Ovary (tissue), 9 donors: Measurements from ENCODE around the gene ST7L. TPM values are rescaled to one million over a fixed set of nuclear protein-coding genes. Genes with fewer than 3 reads are reported as not detected.
"Not testable (repeated sequence)": the region's sequence is repeated elsewhere in the genome, so short reads cannot be mapped to it uniquely, and the experiment has no call there.

Experiments used
- DNase-seq, 5 donors: peaks; one replicate each; pipeline ENCODE4 v3.0.0-alpha.2; 2019 to 2020
- H3K27ac ChIP-seq, 2 donors: fragments of 200-600 bp; one replicate each; pipeline versions ENCODE4 v1.5.1 to v1.8.0; 2019 to 2022
- H3K27me3 ChIP-seq: fragments of 200-600 bp; one replicate; pipeline ENCODE4 v1.8.0; 2022
- H3K36me3 ChIP-seq: fragments of 200-600 bp; sonication (generic); one replicate; pipeline ENCODE4 v1.5.1; 2019
- H3K4me1 ChIP-seq: one replicate; pipeline ENCODE4 v1.8.1; 2013; ENCODE audit warnings: mild to moderate bottlenecking, moderate library complexity; ENCODE audit not compliant: insufficient read depth
- H3K4me3 ChIP-seq: fragments of 200-600 bp; sonication (generic); one replicate; pipeline ENCODE4 v1.5.1; 2017
- H3K9me3 ChIP-seq, 2 donors: fragments of 200-600 bp in 1 of 2; sonication (generic) in 1 of 2; one replicate each; pipeline versions ENCODE4 v1.5.1 to v1.8.1; 2013 to 2019; ENCODE audit warnings: mild to moderate bottlenecking in 1 of 2, moderate library complexity in 1 of 2
- CTCF ChIP-seq, 3 donors: fragments of 450-650 bp in 2 of 3; fragments of 200-600 bp in 1 of 3; IDR thresholded peaks; one replicate each; pipeline versions ENCODE4 v1.5.1 to v1.8.0; 2016 to 2022; ENCODE audit warnings: antibody characterized with exemption in 3 of 3, mild to moderate bottlenecking in 1 of 3
- EP300 ChIP-seq: sonication (generic); formaldehyde crosslinking; IDR thresholded peaks from one replicate; pipeline ENCODE4 v1.6.1; 2017; ENCODE audit warnings: antibody characterized with exemption
- POLR2A ChIP-seq: fragments of 450-650 bp; IDR thresholded peaks from one replicate; pipeline ENCODE4 v1.6.1; 2017; ENCODE audit warnings: antibody characterized with exemption, mild to moderate bottlenecking, moderate library complexity
- WGBS, 3 donors: extraction: QIAGEN DNeasy Blood & Tissue Kit in 1 of 3; methylation state at CpG; one replicate each; pipeline versions ENCODE4 v1.1.5 to v1.1.7; 2013 to 2017; 5-methylcytosine and 5-hydroxymethylcytosine counted together
- intact Hi-C, 4 donors: fragments of 100-400 bp; cut with DNase I; formaldehyde crosslinking; loops; one replicate each; pipeline versions ENCODE4 v1.11.0 to v1.15.1; 2022 to 2023
- polyA plus RNA-seq, 2 donors: library from polyadenylated mRNA; stranded (reverse); fragments of 200-250 nt in 1 of 2; fragments of 350-450 nt in 1 of 2; fragmentation: Illumina TruSeq in 1 of 2; extraction: RNeasy Lipid Tissue Mini Kit (QIAGEN cat#74804) in 1 of 2; gene quantifications; one replicate each; pipeline ENCODE4 v1.2.3, GENCODE V29; 2013 to 2014
- total RNA-seq, 7 donors: library from RNA; depleted of rRNA in 2 of 7; stranded (reverse); fragments of >200 nt in 2 of 7; fragmentation: NEBNext Ultra II Directional in 3 of 7; extraction: Animal tissue kit (Norgen Biotek cat#: 25700) in 3 of 7; gene quantifications; one replicate each; pipeline versions ENCODE4 v1.1.0 to v1.2.4, GENCODE V29; 2016 to 2023
- donor health status: DM: no; HTN: no; CAD: no; lungs with moderate emphysema.
- donor health status: DM: no; HTN: no; CAD: no.
- donor health status: Bipolar disorder and iron deficiency.
- donor health status: DM: yes; HTN: yes; CAD: no.
- donor health status: DM: no; HTN: no; CAD: no.
- donor health status: DM: yes; HTN: yes; CAD: no.

Gene ST7L
- total and polyA plus RNA-seq, 9 donors, result 12.5 to 32.0 (median 22.3) TPM

GRCh38 chr1:112629256-112629655 is 10.3 kb upstream of the ST7L start:
- Histone ChIP-seq H3K27ac (no peak overlapping the region), H3K9me3 (no peaks in the 10 kb centered on the region), H3K27me3 (no peaks in the 10 kb centered on the region), H3K4me1 (peaks cover 2% of the 10 kb centered on the region), H3K4me3 (no peak overlapping the region), H3K36me3 (no peaks in the 10 kb centered on the region)
- no peak for TF ChIP-seq EP300
- no peak for TF ChIP-seq POLR2A
- TF ChIP-seq CTCF (IDR thresholded peaks at IDR 0.05), result no peak
- DNase-seq, result no peak
- intact Hi-C loops, result loop anchor here in 1 of 4 donors (10.0 kb wide), 1 partner anchor 76 kb away; the partner anchor contains the start of gene RHOC

- no peaks in the 10 kb centered on the region for H3K27me3 ChIP-seq
- peaks cover 2% of the 10 kb centered on the region for H3K4me1 ChIP-seq
- intact Hi-C loops, result loop anchor here in 1 of 4 donors (10.0 kb wide), 1 partner anchor 76 kb away; the partner anchor contains the start of gene RHOC
- TF ChIP-seq EP300 (no peak), CTCF (IDR thresholded peaks at IDR 0.05) (no peak), POLR2A (no peak)
- H3K27ac ChIP-seq, result no peak overlapping the region
- WGBS, 3 donors, result 85 to 93% (median 86%) methylated on average over 2 of the region's 2 CpGs
- H3K4me3 ChIP-seq, result no peak overlapping the region
- DNase-seq, result no peak
- no peaks in the 10 kb centered on the region for H3K9me3 ChIP-seq
- no peaks in the 10 kb centered on the region for H3K36me3 ChIP-seq
Observed at GRCh38 chr1:112628516-112628915, 9.6 kb upstream of the ST7L start.

GRCh38 chr1:112626887-112627286 is 7.9 kb upstream of the ST7L start:
- intact Hi-C loops, result loop anchor here in 1 of 4 donors (10.0 kb wide), 1 partner anchor 78 kb away; the partner anchor contains the start of gene RHOC
- Histone ChIP-seq H3K4me3 (no peak overlapping the region), H3K36me3 (no peaks in the 10 kb centered on the region), H3K27ac (no peak overlapping the region), H3K9me3 (no peaks in the 10 kb centered on the region), H3K27me3 (no peaks in the 10 kb centered on the region), H3K4me1 (peaks cover 1% of the 10 kb centered on the region)
- TF ChIP-seq CTCF (IDR thresholded peaks at IDR 0.05) (no peak), EP300 (no peak), POLR2A (no peak)
- no peak for DNase-seq

GRCh38 chr1:112626193-112626592 is 7.3 kb upstream of the ST7L start:
- no peaks in the 10 kb centered on the region for H3K36me3 ChIP-seq
- H3K27ac ChIP-seq, result no peak overlapping the region
- TF ChIP-seq POLR2A (no peak), EP300 (no peak)
- H3K9me3 ChIP-seq, result no peaks in the 10 kb centered on the region
- peaks cover 3% of the 10 kb centered on the region for H3K4me1 ChIP-seq
- 94 to 96% (median 94%) methylated on average over 5 of the region's 5 CpGs for WGBS, 3 donors
- no peak for DNase-seq
- intact Hi-C loops, result loop anchor here in 1 of 4 donors (10.0 kb wide), 1 partner anchor 79 kb away; the partner anchor contains the start of gene RHOC
- no peak overlapping the region for H3K4me3 ChIP-seq
- no peaks in the 10 kb centered on the region for H3K27me3 ChIP-seq

DNA sequence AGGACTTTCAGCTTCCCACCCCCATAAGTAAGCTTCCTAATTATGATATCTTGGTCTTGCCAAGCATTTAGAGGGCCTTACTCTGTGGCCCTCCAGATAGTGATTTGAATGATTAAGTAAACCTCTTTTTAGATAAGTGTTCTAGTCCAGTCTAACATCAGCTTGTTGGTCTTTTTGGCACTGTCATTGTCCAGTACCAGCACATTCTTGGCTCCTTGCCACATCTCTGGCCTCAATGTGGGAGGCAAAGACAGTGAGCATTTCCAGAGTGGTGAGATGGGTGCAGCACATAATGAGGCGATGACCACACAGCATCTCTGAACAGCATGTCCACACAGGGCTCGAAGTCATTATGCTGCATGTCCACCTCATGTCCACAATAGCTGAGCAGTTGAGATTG is 6.8 kb upstream of the ST7L start:
- peak in 1 of 5 donors; percentile 27 for DNase-seq
- Histone ChIP-seq H3K9me3 (no peaks in the 10 kb centered on the region), H3K27ac (no peak overlapping the region), H3K36me3 (no peaks in the 10 kb centered on the region), H3K4me3 (no peak overlapping the region), H3K4me1 (peaks cover 3% of the 10 kb centered on the region), H3K27me3 (no peaks in the 10 kb centered on the region)
- intact Hi-C loops, result loop anchor here in 1 of 4 donors (10.0 kb wide), 1 partner anchor 79 kb away; the partner anchor contains the start of gene RHOC
- TF ChIP-seq POLR2A (no peak), CTCF (IDR thresholded peaks at IDR 0.05) (no peak), EP300 (no peak)
- 76 to 87% (median 87%) methylated on average over 2 of the region's 2 CpGs for whole genome bisulfite sequencing, 3 donors

- H3K27me3 ChIP-seq, H3K4me1 ChIP-seq: not testable (repeated sequence)
- 92 to 96% (median 95%) methylated on average over 5 of the region's 5 CpGs for WGBS, 3 donors
Observed at GRCh38 chr1:112624493-112624892, 5.6 kb upstream of the ST7L start.

More at GRCh38 chr1:112624493-112624892, 5.6 kb upstream of the ST7L start:
- H3K9me3 ChIP-seq, H3K36me3 ChIP-seq, H3K27ac ChIP-seq, H3K4me3 ChIP-seq, DNase-seq: not testable (repeated sequence)
- intact Hi-C loops, result loop anchor here in 2 of 4 donors (5.0 to 10.0 kb wide), 2 partner anchors 80 to 83 kb away; partner anchors contain the start of gene RHOC (in 2 of the 2)
